ENCODE measurements around the gene TINCR. TPM values are rescaled to one million over a fixed set of nuclear protein-coding genes. Genes with fewer than 3 reads are reported as not detected.

Gene TINCR
- total RNA-seq, 1 experiment from 2014 or later: 2.3 TPM

DNA sequence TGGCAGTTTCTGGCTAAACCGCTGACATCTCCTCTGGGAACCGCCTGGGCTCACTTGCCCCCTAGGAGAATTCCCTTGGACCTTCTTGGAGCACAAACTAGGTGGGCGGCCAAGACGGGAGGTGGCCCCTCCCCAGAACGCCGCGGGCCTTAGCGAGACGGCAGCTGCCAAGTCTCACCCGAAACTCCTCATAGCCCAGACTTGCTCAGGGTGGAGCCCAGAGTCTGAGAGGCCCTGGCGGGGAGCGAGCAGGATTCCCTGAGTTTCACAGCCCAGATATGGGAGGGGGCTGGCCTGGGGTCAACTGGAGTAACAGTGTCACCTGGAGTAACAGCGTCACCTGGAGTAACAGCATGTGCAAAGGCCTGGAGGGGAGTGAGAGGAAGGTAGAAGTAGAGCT, 10.1 kb downstream of the TINCR start:
- H3K4me3 ChIP-seq (ENCODE audit: low read depth in 2 of 2, low read length in 2 of 2): no peak overlapping the region
- no peak for ATAC-seq
- no peaks in the 10 kb centered on the region for H3K36me3 ChIP-seq (ENCODE audit: control insufficient read depth, insufficient read depth, low read length)
- POLR2A ChIA-PET: no interaction called here
- H3K27ac ChIP-seq (ENCODE audit: low read length): no peak overlapping the region
- no peak for DNase-seq (ENCODE audit: low read depth, low spot score)
- CTCF ChIA-PET: no interaction called here
- in situ Hi-C loops (cut with HindIII; ENCODE audit: low pct_unique_long_range_greater_than_20kb, low sequenced_read_pairs): no loop called here
- no TSS peak for BruUV-seq (replicated peaks)
- TF ChIP-seq SIN3A (IDR thresholded peaks at IDR 0.05; ENCODE audit: borderline replicate concordance, insufficient read depth, low read depth, low read length) (no peak), TCF7L2 (IDR thresholded peaks at IDR 0.05; ENCODE audit: low read depth, low read length) (no peak), POLR2AphosphoS5 (IDR thresholded peaks at IDR 0.05; ENCODE audit: low read depth, low read length) (no peak)
- TF ChIP-seq, protein P1, sequence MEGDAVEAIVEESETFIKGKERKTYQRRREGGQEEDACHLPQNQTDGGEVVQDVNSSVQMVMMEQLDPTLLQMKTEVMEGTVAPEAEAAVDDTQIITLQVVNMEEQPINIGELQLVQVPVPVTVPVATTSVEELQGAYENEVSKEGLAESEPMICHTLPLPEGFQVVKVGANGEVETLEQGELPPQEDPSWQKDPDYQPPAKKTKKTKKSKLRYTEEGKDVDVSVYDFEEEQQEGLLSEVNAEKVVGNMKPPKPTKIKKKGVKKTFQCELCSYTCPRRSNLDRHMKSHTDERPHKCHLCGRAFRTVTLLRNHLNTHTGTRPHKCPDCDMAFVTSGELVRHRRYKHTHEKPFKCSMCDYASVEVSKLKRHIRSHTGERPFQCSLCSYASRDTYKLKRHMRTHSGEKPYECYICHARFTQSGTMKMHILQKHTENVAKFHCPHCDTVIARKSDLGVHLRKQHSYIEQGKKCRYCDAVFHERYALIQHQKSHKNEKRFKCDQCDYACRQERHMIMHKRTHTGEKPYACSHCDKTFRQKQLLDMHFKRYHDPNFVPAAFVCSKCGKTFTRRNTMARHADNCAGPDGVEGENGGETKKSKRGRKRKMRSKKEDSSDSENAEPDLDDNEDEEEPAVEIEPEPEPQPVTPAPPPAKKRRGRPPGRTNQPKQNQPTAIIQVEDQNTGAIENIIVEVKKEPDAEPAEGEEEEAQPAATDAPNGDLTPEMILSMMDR (IDR thresholded peaks at IDR 0.05): no peak
- TF ChIP-seq, protein P2, sequence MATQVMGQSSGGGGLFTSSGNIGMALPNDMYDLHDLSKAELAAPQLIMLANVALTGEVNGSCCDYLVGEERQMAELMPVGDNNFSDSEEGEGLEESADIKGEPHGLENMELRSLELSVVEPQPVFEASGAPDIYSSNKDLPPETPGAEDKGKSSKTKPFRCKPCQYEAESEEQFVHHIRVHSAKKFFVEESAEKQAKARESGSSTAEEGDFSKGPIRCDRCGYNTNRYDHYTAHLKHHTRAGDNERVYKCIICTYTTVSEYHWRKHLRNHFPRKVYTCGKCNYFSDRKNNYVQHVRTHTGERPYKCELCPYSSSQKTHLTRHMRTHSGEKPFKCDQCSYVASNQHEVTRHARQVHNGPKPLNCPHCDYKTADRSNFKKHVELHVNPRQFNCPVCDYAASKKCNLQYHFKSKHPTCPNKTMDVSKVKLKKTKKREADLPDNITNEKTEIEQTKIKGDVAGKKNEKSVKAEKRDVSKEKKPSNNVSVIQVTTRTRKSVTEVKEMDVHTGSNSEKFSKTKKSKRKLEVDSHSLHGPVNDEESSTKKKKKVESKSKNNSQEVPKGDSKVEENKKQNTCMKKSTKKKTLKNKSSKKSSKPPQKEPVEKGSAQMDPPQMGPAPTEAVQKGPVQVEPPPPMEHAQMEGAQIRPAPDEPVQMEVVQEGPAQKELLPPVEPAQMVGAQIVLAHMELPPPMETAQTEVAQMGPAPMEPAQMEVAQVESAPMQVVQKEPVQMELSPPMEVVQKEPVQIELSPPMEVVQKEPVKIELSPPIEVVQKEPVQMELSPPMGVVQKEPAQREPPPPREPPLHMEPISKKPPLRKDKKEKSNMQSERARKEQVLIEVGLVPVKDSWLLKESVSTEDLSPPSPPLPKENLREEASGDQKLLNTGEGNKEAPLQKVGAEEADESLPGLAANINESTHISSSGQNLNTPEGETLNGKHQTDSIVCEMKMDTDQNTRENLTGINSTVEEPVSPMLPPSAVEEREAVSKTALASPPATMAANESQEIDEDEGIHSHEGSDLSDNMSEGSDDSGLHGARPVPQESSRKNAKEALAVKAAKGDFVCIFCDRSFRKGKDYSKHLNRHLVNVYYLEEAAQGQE (IDR thresholded peaks at IDR 0.05; ENCODE audit: insufficient read depth in 1 of 2, low read depth in 2 of 2, low read length in 1 of 2): no peak
- intact Hi-C loops (cut with micrococcal nuclease; ENCODE audit: unreplicated experiment): no loop called here
- H3K4me1 ChIP-seq (ENCODE audit: control insufficient read depth, insufficient read depth, low read length): no peaks in the 10 kb centered on the region
- H3K9me3 ChIP-seq (ENCODE audit: control insufficient read depth, insufficient read depth, low read depth, low read length): no peaks in the 10 kb centered on the region
- no peaks in the 10 kb centered on the region for H3K27me3 ChIP-seq (ENCODE audit: control insufficient read depth, insufficient read depth, low read length)

DNA sequence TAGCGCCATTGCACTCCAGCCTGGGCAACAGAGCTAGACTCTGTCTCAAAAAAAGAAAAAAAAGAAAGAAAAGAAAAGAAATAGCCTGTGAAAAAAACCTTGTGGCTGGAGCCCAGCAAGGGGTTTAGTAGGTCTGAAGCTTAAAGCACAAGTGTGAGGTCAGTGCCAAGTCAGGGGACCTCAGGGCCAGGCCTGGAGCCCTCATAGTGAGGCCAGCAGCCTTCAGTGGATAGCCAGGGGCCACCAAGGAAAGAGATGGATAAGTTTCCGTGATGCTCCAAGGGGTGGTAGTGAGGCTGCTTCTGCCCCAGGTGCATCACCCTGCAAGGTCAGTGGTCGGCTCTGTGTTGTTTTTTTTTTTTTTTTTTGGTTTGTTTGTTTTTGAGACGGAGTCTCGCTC, 12.9 kb downstream of the TINCR start:
- no peak for DNase-seq (ENCODE audit: low read depth, low spot score)
- Histone ChIP-seq H3K4me3 (ENCODE audit: low read depth in 2 of 2, low read length in 2 of 2) (no peak overlapping the region), H3K9me3 (ENCODE audit: control insufficient read depth, insufficient read depth, low read depth, low read length) (no peaks in the 10 kb centered on the region), H3K27ac (ENCODE audit: low read length) (no peak overlapping the region), H3K27me3 (ENCODE audit: control insufficient read depth, insufficient read depth, low read length) (no peaks in the 10 kb centered on the region), H3K36me3 (ENCODE audit: control insufficient read depth, insufficient read depth, low read length) (no peaks in the 10 kb centered on the region), H3K4me1 (ENCODE audit: control insufficient read depth, insufficient read depth, low read length) (no peaks in the 10 kb centered on the region)
- intact Hi-C loops (cut with micrococcal nuclease; ENCODE audit: unreplicated experiment) (no loop called here), in situ Hi-C loops (cut with HindIII; ENCODE audit: low pct_unique_long_range_greater_than_20kb, low sequenced_read_pairs) (no loop called here)
- BruUV-seq (replicated peaks): no TSS peak
- TF ChIP-seq, protein P2 (IDR thresholded peaks at IDR 0.05; ENCODE audit: insufficient read depth in 1 of 2, low read depth in 2 of 2, low read length in 1 of 2): no peak
- TF ChIP-seq, protein P1 (IDR thresholded peaks at IDR 0.05): no peak
- no peak for TF ChIP-seq POLR2AphosphoS5 (IDR thresholded peaks at IDR 0.05; ENCODE audit: low read depth, low read length)
- TF ChIP-seq TCF7L2 (IDR thresholded peaks at IDR 0.05; ENCODE audit: low read depth, low read length): no peak
- no peak for TF ChIP-seq SIN3A (IDR thresholded peaks at IDR 0.05; ENCODE audit: borderline replicate concordance, insufficient read depth, low read depth, low read length)
- ChIA-PET CTCF (no interaction called here), POLR2A (no interaction called here)
- no peak for ATAC-seq
